ENCODE measurements around the gene KNCN.

GRCh38 chr1:46599059-46599970 lies 47.9 kb upstream of the KNCN start:
- TF ChIP-seq CTCF (conservative IDR thresholded peaks at IDR 0.05; ENCODE audit: low read depth in 2 of 2) (no peak), CREB1 (CRISPR knock-in tag; IDR thresholded peaks at IDR 0.05; ENCODE audit: low read depth) (no peak), POLR2AphosphoS5 (IDR thresholded peaks at IDR 0.05; ENCODE audit: low read depth) (no peak), EZH2phosphoT487 (IDR thresholded peaks at IDR 0.05; ENCODE audit: unreplicated experiment) (no peak), REST (IDR thresholded peaks at IDR 0.05; ENCODE audit: unreplicated experiment) (no peak), EZH2 (IDR thresholded peaks at IDR 0.05; ENCODE audit: low read depth, unreplicated experiment) (no peak), ZNF462 (CRISPR knock-in tag; IDR thresholded peaks at IDR 0.05) (no peak), ZNF331 (CRISPR knock-in tag; IDR thresholded peaks at IDR 0.05; ENCODE audit: low read depth) (no peak), JUNB (IDR thresholded peaks at IDR 0.05; ENCODE audit: unreplicated experiment) (no peak), ETS1 (IDR thresholded peaks at IDR 0.05) (no peak)
